ENCODE results near the gene SLC35F1. TPM values are rescaled to one million over a fixed set of nuclear protein-coding genes. Genes with fewer than 3 reads are reported as not detected.

The SLC35F1 gene
- total RNA-seq, 1 donor from 2014 or later: not detected

DNA sequence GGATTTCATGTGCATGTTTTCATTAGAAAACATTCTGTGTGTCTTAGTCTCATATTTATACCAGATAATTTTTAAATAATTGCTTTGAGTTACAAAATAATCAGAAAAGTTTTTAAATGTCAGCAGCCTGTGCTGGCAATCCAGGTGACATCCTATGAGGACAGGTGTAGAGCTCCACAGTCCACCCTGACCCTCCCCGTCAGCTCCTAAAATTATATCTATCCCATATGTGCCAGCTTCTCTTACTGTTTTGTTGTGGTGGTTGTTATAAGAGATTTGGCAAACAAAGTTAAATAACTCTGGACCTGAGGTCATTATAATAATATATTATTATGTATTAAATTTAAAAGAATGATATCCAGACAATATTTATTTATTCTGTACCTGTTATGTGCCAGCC, 387.8 kb downstream of the SLC35F1 start:
- H3K36me3 Mint-ChIP-seq (ENCODE audit: unreplicated experiment): no peaks in the 10 kb centered on the region
- H3K9me3 Mint-ChIP-seq (ENCODE audit: unreplicated experiment): no peaks in the 10 kb centered on the region
- H3K4me3 Mint-ChIP-seq (ENCODE audit: unreplicated experiment): no peak overlapping the region
- no peak overlapping the region for H3K27ac Mint-ChIP-seq (ENCODE audit: unreplicated experiment)
- H3K4me1 Mint-ChIP-seq (ENCODE audit: unreplicated experiment): no peaks in the 10 kb centered on the region
- H3K27me3 Mint-ChIP-seq (ENCODE audit: unreplicated experiment): peaks cover 8% of the 10 kb centered on the region
- TF ChIP-seq, protein P1, sequence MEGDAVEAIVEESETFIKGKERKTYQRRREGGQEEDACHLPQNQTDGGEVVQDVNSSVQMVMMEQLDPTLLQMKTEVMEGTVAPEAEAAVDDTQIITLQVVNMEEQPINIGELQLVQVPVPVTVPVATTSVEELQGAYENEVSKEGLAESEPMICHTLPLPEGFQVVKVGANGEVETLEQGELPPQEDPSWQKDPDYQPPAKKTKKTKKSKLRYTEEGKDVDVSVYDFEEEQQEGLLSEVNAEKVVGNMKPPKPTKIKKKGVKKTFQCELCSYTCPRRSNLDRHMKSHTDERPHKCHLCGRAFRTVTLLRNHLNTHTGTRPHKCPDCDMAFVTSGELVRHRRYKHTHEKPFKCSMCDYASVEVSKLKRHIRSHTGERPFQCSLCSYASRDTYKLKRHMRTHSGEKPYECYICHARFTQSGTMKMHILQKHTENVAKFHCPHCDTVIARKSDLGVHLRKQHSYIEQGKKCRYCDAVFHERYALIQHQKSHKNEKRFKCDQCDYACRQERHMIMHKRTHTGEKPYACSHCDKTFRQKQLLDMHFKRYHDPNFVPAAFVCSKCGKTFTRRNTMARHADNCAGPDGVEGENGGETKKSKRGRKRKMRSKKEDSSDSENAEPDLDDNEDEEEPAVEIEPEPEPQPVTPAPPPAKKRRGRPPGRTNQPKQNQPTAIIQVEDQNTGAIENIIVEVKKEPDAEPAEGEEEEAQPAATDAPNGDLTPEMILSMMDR (IDR thresholded peaks at IDR 0.05): no peak
- no peak for DNase-seq (ENCODE audit: extremely low spot score, unreplicated experiment)

DNA sequence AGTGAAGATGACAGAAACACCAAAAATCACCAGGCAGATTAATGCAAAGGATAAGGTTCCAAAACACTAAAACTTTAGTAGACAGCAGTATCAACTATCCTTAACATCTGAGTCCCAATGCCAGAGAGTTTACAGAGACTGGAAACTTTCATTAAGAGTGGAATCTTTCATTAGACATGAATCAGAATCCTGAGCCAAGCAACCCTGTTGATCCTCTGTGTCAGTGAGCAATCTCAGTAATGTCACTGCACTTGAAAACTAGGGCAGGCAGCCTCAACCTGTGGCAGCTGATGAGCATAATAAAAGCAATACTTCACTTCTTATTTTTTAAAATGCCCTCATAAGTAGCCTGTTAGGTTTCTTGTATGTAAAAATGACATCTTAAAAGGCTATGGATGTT, 388.3 kb downstream of the SLC35F1 start:
- Mint-ChIP-seq H3K27me3 (ENCODE audit: unreplicated experiment) (peaks cover 8% of the 10 kb centered on the region), H3K36me3 (ENCODE audit: unreplicated experiment) (no peaks in the 10 kb centered on the region), H3K4me3 (ENCODE audit: unreplicated experiment) (no peak overlapping the region), H3K27ac (ENCODE audit: unreplicated experiment) (no peak overlapping the region), H3K4me1 (ENCODE audit: unreplicated experiment) (no peaks in the 10 kb centered on the region), H3K9me3 (ENCODE audit: unreplicated experiment) (no peaks in the 10 kb centered on the region)
- TF ChIP-seq, protein P1 (IDR thresholded peaks at IDR 0.05): no peak
- DNase-seq (ENCODE audit: extremely low spot score, unreplicated experiment): no peak

DNA sequence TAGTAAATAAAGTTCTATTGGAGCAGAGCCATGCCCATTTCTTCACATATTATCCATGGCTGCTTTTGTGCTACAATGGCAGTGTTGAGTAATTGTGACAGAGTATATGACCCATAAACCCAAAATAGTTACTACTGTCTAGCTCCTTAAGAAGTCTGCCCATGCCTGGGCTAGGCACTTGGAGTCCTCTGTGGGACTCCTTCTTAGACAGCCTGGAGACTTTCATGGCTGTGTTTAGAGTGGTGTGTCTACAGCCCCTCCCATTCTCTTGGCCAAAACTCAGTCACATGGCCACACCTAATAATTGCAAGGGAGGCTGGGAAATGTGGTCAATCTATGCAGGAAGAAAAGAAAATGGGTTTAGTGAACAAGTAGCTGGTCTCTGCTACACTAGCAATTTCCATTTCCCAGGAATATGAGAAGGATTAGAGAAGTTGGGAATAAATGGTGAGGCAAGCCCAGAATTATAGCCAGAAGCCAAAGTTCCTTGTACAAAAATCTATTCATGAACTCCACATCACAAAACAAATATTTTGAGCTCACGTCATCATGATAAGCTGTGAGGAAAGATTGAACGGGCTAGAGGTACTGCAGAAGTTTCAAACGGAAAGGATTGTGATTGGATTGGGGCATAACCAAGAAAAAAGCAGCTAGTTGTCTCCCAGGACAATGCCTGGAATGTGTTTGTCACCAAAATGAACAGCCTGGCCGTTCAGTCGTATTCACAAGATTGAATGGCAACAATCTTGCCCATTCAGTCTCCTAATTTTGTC, 389.3 kb downstream of the SLC35F1 start:
- Mint-ChIP-seq H3K27ac (ENCODE audit: unreplicated experiment) (no peak overlapping the region), H3K36me3 (ENCODE audit: unreplicated experiment) (no peaks in the 10 kb centered on the region), H3K4me3 (ENCODE audit: unreplicated experiment) (no peak overlapping the region), H3K9me3 (ENCODE audit: unreplicated experiment) (no peaks in the 10 kb centered on the region), H3K4me1 (ENCODE audit: unreplicated experiment) (no peaks in the 10 kb centered on the region), H3K27me3 (ENCODE audit: unreplicated experiment) (peaks cover 8% of the 10 kb centered on the region)
- DNase-seq (ENCODE audit: extremely low spot score, unreplicated experiment): no peak
- TF ChIP-seq, protein P1 (IDR thresholded peaks at IDR 0.05): no peak

DNA sequence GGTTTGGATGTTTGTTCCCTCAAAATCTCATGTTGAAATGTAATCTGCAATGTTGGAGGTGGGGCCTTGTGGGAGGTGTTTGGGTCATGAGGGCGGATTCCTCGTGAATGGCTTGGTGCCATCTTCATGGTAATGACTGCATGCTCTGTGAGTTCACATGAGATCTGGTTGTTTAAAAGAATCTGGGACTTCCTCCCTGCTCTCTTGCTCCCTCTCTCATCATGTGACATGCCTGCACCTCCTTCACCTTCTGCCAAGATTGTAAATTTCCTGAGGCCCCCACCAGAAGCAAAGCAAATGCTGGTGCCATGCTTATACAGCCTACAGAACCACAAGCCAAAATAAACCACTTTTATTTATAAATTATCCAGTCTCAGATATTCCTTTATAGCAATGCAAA, 390.8 kb downstream of the SLC35F1 start:
- H3K9me3 Mint-ChIP-seq (ENCODE audit: unreplicated experiment): no peaks in the 10 kb centered on the region
- no peak for DNase-seq (ENCODE audit: extremely low spot score, unreplicated experiment)
- TF ChIP-seq, protein P1 (IDR thresholded peaks at IDR 0.05): no peak
- peaks cover 8% of the 10 kb centered on the region for H3K27me3 Mint-ChIP-seq (ENCODE audit: unreplicated experiment)
- no peak overlapping the region for H3K27ac Mint-ChIP-seq (ENCODE audit: unreplicated experiment)
- H3K4me3 Mint-ChIP-seq (ENCODE audit: unreplicated experiment): no peak overlapping the region
- H3K36me3 Mint-ChIP-seq (ENCODE audit: unreplicated experiment): no peaks in the 10 kb centered on the region
- no peaks in the 10 kb centered on the region for H3K4me1 Mint-ChIP-seq (ENCODE audit: unreplicated experiment)

DNA sequence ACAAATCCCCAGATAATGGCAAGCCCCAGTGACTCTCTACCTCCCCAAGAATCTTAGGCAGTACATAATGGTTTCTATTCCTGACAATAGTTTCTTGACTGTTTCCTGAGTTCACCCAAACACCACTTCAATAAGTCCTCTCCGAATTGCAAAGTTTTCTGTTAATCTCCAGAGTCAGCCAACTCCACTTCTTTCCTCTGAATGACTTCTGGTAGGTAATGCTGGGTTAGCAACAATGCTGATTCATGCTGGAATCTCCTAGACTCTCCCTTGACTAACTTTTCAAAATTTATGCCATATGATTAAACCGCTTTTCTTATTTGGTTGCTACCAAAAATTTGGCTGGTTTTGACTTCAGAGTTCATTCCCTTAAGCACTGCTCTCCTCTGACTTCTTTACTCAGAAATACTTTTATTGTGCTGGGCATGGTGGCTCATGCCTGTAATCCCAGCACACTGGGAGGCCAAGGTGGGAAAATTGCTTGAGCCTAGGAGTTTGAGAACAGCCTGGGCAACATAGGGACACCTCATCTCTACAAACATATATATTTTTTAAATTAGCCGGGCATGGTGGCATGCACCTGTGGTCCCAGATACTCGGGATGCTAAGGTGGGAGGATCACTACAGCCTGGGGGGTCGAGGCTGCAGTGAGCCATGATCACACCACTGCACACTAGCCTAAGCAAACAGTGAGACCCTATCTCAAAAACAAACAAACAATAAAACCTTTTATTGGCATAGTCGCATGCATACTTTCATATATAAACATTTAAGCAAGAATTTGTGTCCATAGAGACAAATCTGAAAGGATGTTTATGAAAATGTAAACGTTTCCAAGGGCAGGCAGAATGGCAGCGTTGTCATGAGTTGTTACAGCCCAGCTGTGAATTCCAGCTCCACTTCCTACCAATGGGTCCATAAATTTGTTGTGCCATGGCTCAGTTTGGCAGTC, 391.7 kb downstream of the SLC35F1 start:
- Mint-ChIP-seq H3K36me3 (ENCODE audit: unreplicated experiment) (no peaks in the 10 kb centered on the region), H3K27ac (ENCODE audit: unreplicated experiment) (no peak overlapping the region), H3K27me3 (ENCODE audit: unreplicated experiment) (peaks cover 16% of the 10 kb centered on the region), H3K4me1 (ENCODE audit: unreplicated experiment) (no peaks in the 10 kb centered on the region), H3K4me3 (ENCODE audit: unreplicated experiment) (no peak overlapping the region), H3K9me3 (ENCODE audit: unreplicated experiment) (no peaks in the 10 kb centered on the region)
- TF ChIP-seq, protein P1 (IDR thresholded peaks at IDR 0.05): no peak
- DNase-seq (ENCODE audit: extremely low spot score, unreplicated experiment): no peak
